B cell (primary cell): ENCODE results near the gene KMT2A.

ENCODE experiments used
- EZH2 ChIP-seq: IDR thresholded peaks from 2 replicates; pipeline ENCODE4 v1.6.1; 2012; ENCODE audit warnings: borderline replicate concordance, low read depth, mild to moderate bottlenecking, moderate library complexity, low read length; ENCODE audit not compliant: insufficient read depth, poor library complexity, severe bottlenecking
- TF ChIP-seq, protein P1 (sequence below): fragments of 200-600 bp; IDR thresholded peaks from one replicate; pipeline ENCODE4 v1.8.0; 2022; ENCODE audit warnings: antibody characterized with exemption, mild to moderate bottlenecking

GRCh38 chr11:118450451-118450850, 14.2 kb downstream of the KMT2A start:
- TF ChIP-seq, protein P1, sequence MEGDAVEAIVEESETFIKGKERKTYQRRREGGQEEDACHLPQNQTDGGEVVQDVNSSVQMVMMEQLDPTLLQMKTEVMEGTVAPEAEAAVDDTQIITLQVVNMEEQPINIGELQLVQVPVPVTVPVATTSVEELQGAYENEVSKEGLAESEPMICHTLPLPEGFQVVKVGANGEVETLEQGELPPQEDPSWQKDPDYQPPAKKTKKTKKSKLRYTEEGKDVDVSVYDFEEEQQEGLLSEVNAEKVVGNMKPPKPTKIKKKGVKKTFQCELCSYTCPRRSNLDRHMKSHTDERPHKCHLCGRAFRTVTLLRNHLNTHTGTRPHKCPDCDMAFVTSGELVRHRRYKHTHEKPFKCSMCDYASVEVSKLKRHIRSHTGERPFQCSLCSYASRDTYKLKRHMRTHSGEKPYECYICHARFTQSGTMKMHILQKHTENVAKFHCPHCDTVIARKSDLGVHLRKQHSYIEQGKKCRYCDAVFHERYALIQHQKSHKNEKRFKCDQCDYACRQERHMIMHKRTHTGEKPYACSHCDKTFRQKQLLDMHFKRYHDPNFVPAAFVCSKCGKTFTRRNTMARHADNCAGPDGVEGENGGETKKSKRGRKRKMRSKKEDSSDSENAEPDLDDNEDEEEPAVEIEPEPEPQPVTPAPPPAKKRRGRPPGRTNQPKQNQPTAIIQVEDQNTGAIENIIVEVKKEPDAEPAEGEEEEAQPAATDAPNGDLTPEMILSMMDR: no peak
- TF ChIP-seq EZH2: no peak
